WTC11 (cell line): ENCODE data around the gene PLEKHO2. TPM values are rescaled to one million over a fixed set of nuclear protein-coding genes. Genes with fewer than 3 reads are reported as not detected.
A peak's percentile ranks its signal among the peaks of the same experiment; 100 is the strongest.

Experiments
- ATF1 ChIP-seq: sonication (generic); formaldehyde crosslinking; IDR thresholded peaks from 2 replicates; pipeline ENCODE4 v1.8.1; 2023; ENCODE audit warnings: mild to moderate bottlenecking, moderate library complexity, missing genetic modification reagents
- CBFB ChIP-seq: sonication (generic); formaldehyde crosslinking; IDR thresholded peaks from 2 replicates; pipeline ENCODE4 v1.8.1; 2022; ENCODE audit warnings: mild to moderate bottlenecking, low read depth, missing genetic modification reagents
- FOXJ3 ChIP-seq: sonication (generic); formaldehyde crosslinking; IDR thresholded peaks from 2 replicates; pipeline ENCODE4 v1.9.0; 2021; ENCODE audit warnings: missing genetic modification reagents, mild to moderate bottlenecking, borderline replicate concordance
- GRHL2 ChIP-seq: fragments of 250-450 bp; sonication (Bioruptor Pico); IDR thresholded peaks from 2 replicates; pipeline ENCODE4 v1.8.0; 2022; ENCODE audit warnings: mild to moderate bottlenecking, moderate library complexity; ENCODE audit not compliant: insufficient replicate concordance, severe bottlenecking
- IRF2 ChIP-seq: sonication (generic); formaldehyde crosslinking; IDR thresholded peaks from 2 replicates; pipeline ENCODE4 v1.8.0; 2022; ENCODE audit warnings: low read depth, missing genetic modification reagents, borderline replicate concordance
- JAZF1 ChIP-seq: fragments of 250-450 bp; sonication (Bioruptor Pico); IDR thresholded peaks from 2 replicates; pipeline ENCODE4 v1.9.0; 2021; ENCODE audit warnings: moderate library complexity, mild to moderate bottlenecking, inconsistent platforms
- NFE2L1 ChIP-seq: sonication (generic); formaldehyde crosslinking; IDR thresholded peaks from 2 replicates; pipeline ENCODE4 v1.8.1; 2023; ENCODE audit warnings: missing genetic modification reagents
- NR1H2 ChIP-seq: sonication (generic); formaldehyde crosslinking; IDR thresholded peaks from 2 replicates; pipeline ENCODE4 v1.9.0; 2021; ENCODE audit warnings: mild to moderate bottlenecking, moderate library complexity, missing genetic modification reagents
- OVOL2 ChIP-seq: fragments of 250-450 bp; sonication (Bioruptor Pico); IDR thresholded peaks from 2 replicates; pipeline ENCODE4 v1.9.0; 2021; ENCODE audit warnings: mild to moderate bottlenecking, borderline replicate concordance
- RELA ChIP-seq: sonication (generic); formaldehyde crosslinking; IDR thresholded peaks from 2 replicates; pipeline ENCODE4 v1.8.1; 2022; ENCODE audit warnings: missing genetic modification reagents, mild to moderate bottlenecking, borderline replicate concordance
- SMAD4 ChIP-seq: sonication (generic); formaldehyde crosslinking; IDR thresholded peaks from 2 replicates; pipeline ENCODE4 v1.8.0; 2022; ENCODE audit warnings: mild to moderate bottlenecking, missing genetic modification reagents
- SP1 ChIP-seq: sonication (generic); formaldehyde crosslinking; conservative IDR thresholded peaks from 2 replicates; pipeline ENCODE4 v1.8.1; 2022; ENCODE audit warnings: missing genetic modification reagents
- TP53 ChIP-seq: sonication (generic); formaldehyde crosslinking; IDR thresholded peaks from 2 replicates; pipeline ENCODE4 v1.8.1; 2023; ENCODE audit warnings: mild to moderate bottlenecking, missing genetic modification reagents
- ZNF219 ChIP-seq: sonication (generic); formaldehyde crosslinking; IDR thresholded peaks from 2 replicates; pipeline ENCODE4 v1.8.0; 2023; ENCODE audit warnings: missing genetic modification reagents, mild to moderate bottlenecking, borderline replicate concordance
- ZNF232 ChIP-seq: sonication (generic); formaldehyde crosslinking; IDR thresholded peaks from 2 replicates; pipeline ENCODE4 v1.8.0; 2022; ENCODE audit warnings: mild to moderate bottlenecking, missing genetic modification reagents
- ZNF396 ChIP-seq: fragments of 250-450 bp; sonication (Bioruptor Pico); IDR thresholded peaks from 2 replicates; pipeline ENCODE4 v1.8.0; 2021; ENCODE audit warnings: mild to moderate bottlenecking, moderate library complexity, borderline replicate concordance
- total RNA-seq: library from RNA; stranded (reverse); gene quantifications from 3 replicates; pipeline ENCODE4 v1.2.3, GENCODE V29; 2021
- TF ChIP-seq, protein P1 (sequence below): fragments of 200-600 bp; IDR thresholded peaks from 2 replicates; pipeline ENCODE4 v1.8.0; 2022; ENCODE audit warnings: antibody characterized with exemption
- TF ChIP-seq, protein P2 (sequence below): sonication (generic); formaldehyde crosslinking; conservative IDR thresholded peaks from 2 replicates; pipeline ENCODE4 v1.8.1; 2023; ENCODE audit warnings: mild to moderate bottlenecking, low read depth, missing genetic modification reagents, moderate library complexity
- TF ChIP-seq, protein P3 (sequence below): sonication (generic); formaldehyde crosslinking; IDR thresholded peaks from 2 replicates; pipeline ENCODE4 v1.8.0; 2023; ENCODE audit warnings: mild to moderate bottlenecking, missing genetic modification reagents
- TF ChIP-seq, protein P4 (sequence below): sonication (generic); formaldehyde crosslinking; IDR thresholded peaks from 2 replicates; pipeline ENCODE4 v1.8.1; 2022; ENCODE audit warnings: low read depth, mild to moderate bottlenecking, moderate library complexity, missing genetic modification reagents, borderline replicate concordance
- TF ChIP-seq, protein P5 (sequence below): sonication (generic); formaldehyde crosslinking; IDR thresholded peaks from 2 replicates; pipeline ENCODE4 v1.8.1; 2022; ENCODE audit warnings: mild to moderate bottlenecking, missing genetic modification reagents, moderate library complexity, borderline replicate concordance
- TF ChIP-seq, protein P6 (sequence below): fragments of 250-450 bp; sonication (Bioruptor Pico); IDR thresholded peaks from 2 replicates; pipeline ENCODE4 v1.9.0; 2021; ENCODE audit warnings: mild to moderate bottlenecking
- TF ChIP-seq, protein P7 (sequence below): sonication (generic); formaldehyde crosslinking; IDR thresholded peaks from 2 replicates; pipeline ENCODE4 v1.8.0; 2022; ENCODE audit warnings: mild to moderate bottlenecking, missing genetic modification reagents
- TF ChIP-seq, protein P8 (sequence below): sonication (generic); formaldehyde crosslinking; IDR thresholded peaks from 2 replicates; pipeline ENCODE4 v1.8.1; 2023; ENCODE audit warnings: mild to moderate bottlenecking, missing genetic modification reagents, moderate library complexity

The PLEKHO2 gene
- total RNA-seq, 1 experiment from 2014 or later: 22.1 TPM

DNA sequence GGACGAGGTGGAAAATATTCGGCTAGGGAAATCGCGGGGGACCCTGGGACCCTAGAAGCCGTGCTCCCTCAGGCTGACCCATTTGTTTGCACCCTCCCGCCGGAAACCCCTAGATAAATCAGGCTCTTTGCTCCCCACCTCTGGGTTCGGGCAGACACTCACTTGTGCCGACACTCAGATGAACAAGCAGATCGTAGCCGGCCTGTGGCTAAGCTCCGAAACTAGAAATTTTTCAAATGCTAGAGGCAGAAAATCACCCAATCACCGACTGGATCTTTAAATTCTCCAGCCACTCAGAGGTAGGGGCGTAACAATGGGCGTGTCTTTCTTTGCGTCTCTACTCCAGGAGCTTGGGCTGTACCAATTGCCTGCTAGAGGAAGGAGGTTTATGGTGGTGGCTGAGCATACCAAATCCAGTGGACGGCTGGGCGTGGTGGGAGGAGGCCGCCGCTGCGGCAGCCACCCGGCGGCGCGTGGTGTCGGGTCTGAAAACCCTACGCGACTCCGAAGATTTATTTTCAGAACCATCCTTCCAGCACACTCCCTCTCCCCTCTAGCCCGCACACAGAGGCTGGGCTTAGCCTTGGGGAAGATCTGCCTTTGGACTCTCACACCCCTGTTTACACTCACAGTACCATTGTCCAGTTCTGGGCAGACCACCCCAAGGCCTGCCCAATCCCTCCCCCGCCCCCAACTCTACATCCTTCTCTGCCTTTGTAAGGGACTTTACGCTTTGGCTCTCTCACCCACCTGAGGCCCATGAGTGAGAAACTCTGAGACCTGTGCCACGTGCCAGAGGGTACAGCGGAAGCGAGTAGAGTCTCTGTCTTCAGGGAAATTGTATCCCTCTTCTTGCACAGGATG is 16.1 kb upstream of the PLEKHO2 start, which contains the start of gene PIF1 (continued):
- TF ChIP-seq, protein P1, sequence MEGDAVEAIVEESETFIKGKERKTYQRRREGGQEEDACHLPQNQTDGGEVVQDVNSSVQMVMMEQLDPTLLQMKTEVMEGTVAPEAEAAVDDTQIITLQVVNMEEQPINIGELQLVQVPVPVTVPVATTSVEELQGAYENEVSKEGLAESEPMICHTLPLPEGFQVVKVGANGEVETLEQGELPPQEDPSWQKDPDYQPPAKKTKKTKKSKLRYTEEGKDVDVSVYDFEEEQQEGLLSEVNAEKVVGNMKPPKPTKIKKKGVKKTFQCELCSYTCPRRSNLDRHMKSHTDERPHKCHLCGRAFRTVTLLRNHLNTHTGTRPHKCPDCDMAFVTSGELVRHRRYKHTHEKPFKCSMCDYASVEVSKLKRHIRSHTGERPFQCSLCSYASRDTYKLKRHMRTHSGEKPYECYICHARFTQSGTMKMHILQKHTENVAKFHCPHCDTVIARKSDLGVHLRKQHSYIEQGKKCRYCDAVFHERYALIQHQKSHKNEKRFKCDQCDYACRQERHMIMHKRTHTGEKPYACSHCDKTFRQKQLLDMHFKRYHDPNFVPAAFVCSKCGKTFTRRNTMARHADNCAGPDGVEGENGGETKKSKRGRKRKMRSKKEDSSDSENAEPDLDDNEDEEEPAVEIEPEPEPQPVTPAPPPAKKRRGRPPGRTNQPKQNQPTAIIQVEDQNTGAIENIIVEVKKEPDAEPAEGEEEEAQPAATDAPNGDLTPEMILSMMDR: no peak
- TF ChIP-seq, protein P2, sequence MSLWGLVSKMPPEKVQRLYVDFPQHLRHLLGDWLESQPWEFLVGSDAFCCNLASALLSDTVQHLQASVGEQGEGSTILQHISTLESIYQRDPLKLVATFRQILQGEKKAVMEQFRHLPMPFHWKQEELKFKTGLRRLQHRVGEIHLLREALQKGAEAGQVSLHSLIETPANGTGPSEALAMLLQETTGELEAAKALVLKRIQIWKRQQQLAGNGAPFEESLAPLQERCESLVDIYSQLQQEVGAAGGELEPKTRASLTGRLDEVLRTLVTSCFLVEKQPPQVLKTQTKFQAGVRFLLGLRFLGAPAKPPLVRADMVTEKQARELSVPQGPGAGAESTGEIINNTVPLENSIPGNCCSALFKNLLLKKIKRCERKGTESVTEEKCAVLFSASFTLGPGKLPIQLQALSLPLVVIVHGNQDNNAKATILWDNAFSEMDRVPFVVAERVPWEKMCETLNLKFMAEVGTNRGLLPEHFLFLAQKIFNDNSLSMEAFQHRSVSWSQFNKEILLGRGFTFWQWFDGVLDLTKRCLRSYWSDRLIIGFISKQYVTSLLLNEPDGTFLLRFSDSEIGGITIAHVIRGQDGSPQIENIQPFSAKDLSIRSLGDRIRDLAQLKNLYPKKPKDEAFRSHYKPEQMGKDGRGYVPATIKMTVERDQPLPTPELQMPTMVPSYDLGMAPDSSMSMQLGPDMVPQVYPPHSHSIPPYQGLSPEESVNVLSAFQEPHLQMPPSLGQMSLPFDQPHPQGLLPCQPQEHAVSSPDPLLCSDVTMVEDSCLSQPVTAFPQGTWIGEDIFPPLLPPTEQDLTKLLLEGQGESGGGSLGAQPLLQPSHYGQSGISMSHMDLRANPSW (CRISPR knock-in tag): no peak
- TF ChIP-seq, protein P3, sequence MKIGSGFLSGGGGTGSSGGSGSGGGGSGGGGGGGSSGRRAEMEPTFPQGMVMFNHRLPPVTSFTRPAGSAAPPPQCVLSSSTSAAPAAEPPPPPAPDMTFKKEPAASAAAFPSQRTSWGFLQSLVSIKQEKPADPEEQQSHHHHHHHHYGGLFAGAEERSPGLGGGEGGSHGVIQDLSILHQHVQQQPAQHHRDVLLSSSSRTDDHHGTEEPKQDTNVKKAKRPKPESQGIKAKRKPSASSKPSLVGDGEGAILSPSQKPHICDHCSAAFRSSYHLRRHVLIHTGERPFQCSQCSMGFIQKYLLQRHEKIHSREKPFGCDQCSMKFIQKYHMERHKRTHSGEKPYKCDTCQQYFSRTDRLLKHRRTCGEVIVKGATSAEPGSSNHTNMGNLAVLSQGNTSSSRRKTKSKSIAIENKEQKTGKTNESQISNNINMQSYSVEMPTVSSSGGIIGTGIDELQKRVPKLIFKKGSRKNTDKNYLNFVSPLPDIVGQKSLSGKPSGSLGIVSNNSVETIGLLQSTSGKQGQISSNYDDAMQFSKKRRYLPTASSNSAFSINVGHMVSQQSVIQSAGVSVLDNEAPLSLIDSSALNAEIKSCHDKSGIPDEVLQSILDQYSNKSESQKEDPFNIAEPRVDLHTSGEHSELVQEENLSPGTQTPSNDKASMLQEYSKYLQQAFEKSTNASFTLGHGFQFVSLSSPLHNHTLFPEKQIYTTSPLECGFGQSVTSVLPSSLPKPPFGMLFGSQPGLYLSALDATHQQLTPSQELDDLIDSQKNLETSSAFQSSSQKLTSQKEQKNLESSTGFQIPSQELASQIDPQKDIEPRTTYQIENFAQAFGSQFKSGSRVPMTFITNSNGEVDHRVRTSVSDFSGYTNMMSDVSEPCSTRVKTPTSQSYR: 0 out of 2 replicates have a peak, but pooled peaks have one; percentile 56
- TF ChIP-seq, protein P4, sequence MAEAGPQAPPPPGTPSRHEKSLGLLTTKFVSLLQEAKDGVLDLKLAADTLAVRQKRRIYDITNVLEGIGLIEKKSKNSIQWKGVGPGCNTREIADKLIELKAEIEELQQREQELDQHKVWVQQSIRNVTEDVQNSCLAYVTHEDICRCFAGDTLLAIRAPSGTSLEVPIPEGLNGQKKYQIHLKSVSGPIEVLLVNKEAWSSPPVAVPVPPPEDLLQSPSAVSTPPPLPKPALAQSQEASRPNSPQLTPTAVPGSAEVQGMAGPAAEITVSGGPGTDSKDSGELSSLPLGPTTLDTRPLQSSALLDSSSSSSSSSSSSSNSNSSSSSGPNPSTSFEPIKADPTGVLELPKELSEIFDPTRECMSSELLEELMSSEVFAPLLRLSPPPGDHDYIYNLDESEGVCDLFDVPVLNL: no peak
- no peak for TF ChIP-seq FOXJ3
- TF ChIP-seq, protein P5, sequence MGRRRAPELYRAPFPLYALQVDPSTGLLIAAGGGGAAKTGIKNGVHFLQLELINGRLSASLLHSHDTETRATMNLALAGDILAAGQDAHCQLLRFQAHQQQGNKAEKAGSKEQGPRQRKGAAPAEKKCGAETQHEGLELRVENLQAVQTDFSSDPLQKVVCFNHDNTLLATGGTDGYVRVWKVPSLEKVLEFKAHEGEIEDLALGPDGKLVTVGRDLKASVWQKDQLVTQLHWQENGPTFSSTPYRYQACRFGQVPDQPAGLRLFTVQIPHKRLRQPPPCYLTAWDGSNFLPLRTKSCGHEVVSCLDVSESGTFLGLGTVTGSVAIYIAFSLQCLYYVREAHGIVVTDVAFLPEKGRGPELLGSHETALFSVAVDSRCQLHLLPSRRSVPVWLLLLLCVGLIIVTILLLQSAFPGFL (CRISPR knock-in tag): no peak
- TF ChIP-seq NR1H2: no peak
- TF ChIP-seq RELA (CRISPR knock-in tag): no peak
- no peak for TF ChIP-seq CBFB (CRISPR knock-in tag)
- TF ChIP-seq, protein P6, sequence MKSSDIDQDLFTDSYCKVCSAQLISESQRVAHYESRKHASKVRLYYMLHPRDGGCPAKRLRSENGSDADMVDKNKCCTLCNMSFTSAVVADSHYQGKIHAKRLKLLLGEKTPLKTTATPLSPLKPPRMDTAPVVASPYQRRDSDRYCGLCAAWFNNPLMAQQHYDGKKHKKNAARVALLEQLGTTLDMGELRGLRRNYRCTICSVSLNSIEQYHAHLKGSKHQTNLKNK (CRISPR knock-in tag): no peak
- no peak for TF ChIP-seq ZNF219 (CRISPR knock-in tag)
- no peak for TF ChIP-seq NFE2L1 (CRISPR knock-in tag)
- TF ChIP-seq ZNF232 (CRISPR knock-in tag): no peak
- TF ChIP-seq SP1 (CRISPR knock-in tag): peak; percentile 65
- no peak for TF ChIP-seq ZNF396
- no peak for TF ChIP-seq GRHL2 (CRISPR knock-in tag)
- TF ChIP-seq JAZF1: no peak
- TF ChIP-seq SMAD4: no peak
- no peak for TF ChIP-seq OVOL2 (CRISPR knock-in tag)
- TF ChIP-seq ATF1 (CRISPR knock-in tag): no peak
- TF ChIP-seq, protein P7, sequence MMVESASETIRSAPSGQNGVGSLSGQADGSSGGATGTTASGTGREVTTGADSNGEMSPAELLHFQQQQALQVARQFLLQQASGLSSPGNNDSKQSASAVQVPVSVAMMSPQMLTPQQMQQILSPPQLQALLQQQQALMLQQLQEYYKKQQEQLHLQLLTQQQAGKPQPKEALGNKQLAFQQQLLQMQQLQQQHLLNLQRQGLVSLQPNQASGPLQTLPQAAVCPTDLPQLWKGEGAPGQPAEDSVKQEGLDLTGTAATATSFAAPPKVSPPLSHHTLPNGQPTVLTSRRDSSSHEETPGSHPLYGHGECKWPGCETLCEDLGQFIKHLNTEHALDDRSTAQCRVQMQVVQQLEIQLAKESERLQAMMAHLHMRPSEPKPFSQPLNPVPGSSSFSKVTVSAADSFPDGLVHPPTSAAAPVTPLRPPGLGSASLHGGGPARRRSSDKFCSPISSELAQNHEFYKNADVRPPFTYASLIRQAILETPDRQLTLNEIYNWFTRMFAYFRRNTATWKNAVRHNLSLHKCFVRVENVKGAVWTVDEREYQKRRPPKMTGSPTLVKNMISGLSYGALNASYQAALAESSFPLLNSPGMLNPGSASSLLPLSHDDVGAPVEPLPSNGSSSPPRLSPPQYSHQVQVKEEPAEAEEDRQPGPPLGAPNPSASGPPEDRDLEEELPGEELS (CRISPR knock-in tag): no peak; the same call in 1 of the 2 replicates
- TF ChIP-seq TP53 (CRISPR knock-in tag): no peak
- TF ChIP-seq IRF2 (CRISPR knock-in tag): no peak
- TF ChIP-seq, protein P8, sequence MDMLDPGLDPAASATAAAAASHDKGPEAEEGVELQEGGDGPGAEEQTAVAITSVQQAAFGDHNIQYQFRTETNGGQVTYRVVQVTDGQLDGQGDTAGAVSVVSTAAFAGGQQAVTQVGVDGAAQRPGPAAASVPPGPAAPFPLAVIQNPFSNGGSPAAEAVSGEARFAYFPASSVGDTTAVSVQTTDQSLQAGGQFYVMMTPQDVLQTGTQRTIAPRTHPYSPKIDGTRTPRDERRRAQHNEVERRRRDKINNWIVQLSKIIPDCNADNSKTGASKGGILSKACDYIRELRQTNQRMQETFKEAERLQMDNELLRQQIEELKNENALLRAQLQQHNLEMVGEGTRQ: no peak
